H1 (cell line): ENCODE data around the gene ATOH8.

Experiments used
- ATF2 ChIP-seq: IDR thresholded peaks from 2 replicates; pipeline ENCODE4 v1.6.1; 2012; ENCODE audit warnings: low read length, inconsistent platforms
- CBX5 ChIP-seq: fragments of 300-800, 300-1000 bp; sonication (generic); IDR thresholded peaks from 2 replicates; pipeline ENCODE4 v1.7.1; 2016; ENCODE audit warnings: antibody characterized with exemption, low read length, low read depth
- CREB1 ChIP-seq: IDR thresholded peaks from 2 replicates; pipeline ENCODE4 v1.6.1; 2012; ENCODE audit warnings: inconsistent platforms
- CTCF ChIP-seq, 3 experiments: IDR thresholded peaks; 1 replicate in 2 of 3; 2 replicates in 1 of 3; pipeline versions ENCODE4 v1.5.1 to v1.6.1; 2011; ENCODE audit warnings: low read length in 3 of 3, mild to moderate bottlenecking in 3 of 3, inconsistent platforms in 2 of 3, low read depth in 1 of 3, moderate library complexity in 1 of 3; ENCODE audit not compliant: insufficient read depth in 1 of 3; ENCODE audit errors: control extremely low read depth in 1 of 3
- EGR1 ChIP-seq: IDR thresholded peaks from 2 replicates; pipeline ENCODE4 v1.6.1; 2011; ENCODE audit warnings: low read depth, low read length, borderline replicate concordance
- EP300 ChIP-seq, 2 experiments: IDR thresholded peaks; 1 replicate in 1 of 2; 2 replicates in 1 of 2; pipeline ENCODE4 v1.6.1; 2011 to 2012; ENCODE audit warnings: low read depth in 2 of 2, low read length in 2 of 2, mild to moderate bottlenecking in 2 of 2, borderline replicate concordance in 1 of 2, inconsistent platforms in 1 of 2, moderate library complexity in 1 of 2
- EZH2 ChIP-seq: fragments of 200-600 bp; sonication (generic); IDR thresholded peaks from 2 replicates; pipeline ENCODE4 v1.7.1; 2012; ENCODE audit warnings: low read depth, mild to moderate bottlenecking, moderate library complexity, low read length, inconsistent platforms; ENCODE audit not compliant: severe bottlenecking
- POLR2A ChIP-seq, 2 experiments: IDR thresholded peaks; 1 replicate in 1 of 2; 2 replicates in 1 of 2; pipeline ENCODE4 v1.6.1; 2011; ENCODE audit warnings: low read depth in 2 of 2, low read length in 2 of 2, mild to moderate bottlenecking in 2 of 2; ENCODE audit errors: control extremely low read depth in 1 of 2
- RBBP5 ChIP-seq: IDR thresholded peaks from 2 replicates; pipeline ENCODE4 v1.7.1; 2012; ENCODE audit warnings: low read depth, mild to moderate bottlenecking, inconsistent platforms, low read length, moderate library complexity, borderline replicate concordance
- USF2 ChIP-seq: IDR thresholded peaks from 2 replicates; pipeline ENCODE4 v1.6.1; 2011; ENCODE audit warnings: low read length, improper control_type of control experiment

DNA sequence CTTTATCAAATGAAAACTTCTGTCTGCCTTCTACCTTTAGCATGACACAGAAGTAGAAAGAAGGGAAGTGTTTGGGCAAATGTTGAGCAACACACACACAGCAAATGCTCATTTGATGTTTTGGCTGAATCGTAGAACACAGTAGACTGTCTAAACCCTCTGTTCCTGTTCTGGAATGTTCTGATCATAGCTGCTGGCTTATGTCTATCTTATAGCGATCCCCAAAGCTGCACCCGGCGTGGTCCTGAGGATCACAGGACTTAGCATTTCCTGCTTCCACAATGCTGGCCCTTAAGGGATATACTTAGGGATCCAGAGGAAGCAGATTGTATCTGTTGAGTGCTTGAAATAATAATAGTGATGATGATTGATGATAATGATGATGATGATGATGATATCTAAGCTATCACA, 44.4 kb upstream of the ATOH8 start:
- TF ChIP-seq EZH2 (no peak), ATF2 (no peak), CTCF (IDR thresholded peaks at IDR 0.05; ENCODE audit: control extremely low read depth in 1 of 3, insufficient read depth in 1 of 3, low read depth in 1 of 3, low read length in 3 of 3) (no peak), CREB1 (no peak), POLR2A (IDR thresholded peaks at IDR 0.05; ENCODE audit: control extremely low read depth in 1 of 2, low read depth in 2 of 2, low read length in 2 of 2) (no peak), USF2 (no peak), CBX5 (no peak), EP300 (IDR thresholded peaks at IDR 0.05; ENCODE audit: borderline replicate concordance in 1 of 2, low read depth in 2 of 2, low read length in 2 of 2) (no peak), RBBP5 (no peak), EGR1 (no peak)
